ENCODE results near the gene CPEB2. TPM values are rescaled to one million over a fixed set of nuclear protein-coding genes. Genes with fewer than 3 reads are reported as not detected.

Gene CPEB2
- total RNA-seq (10 to 100 TPM in 5 of 9 donors, 1 to 10 TPM in 4; 6.2 to 15.8 (median 10.8) TPM), polyA plus RNA-seq (1 to 10 TPM; 3.2 to 6.2 (median 5.9) TPM)
- long read RNA-seq, donor 1, result 0 reads
- long read RNA-seq, donor 2, partial matches to known transcripts, result 24 of 24 reads
- long read RNA-seq, donor 2, other reads (novel, unspliced or antisense), result 0 of 24 reads
- long read RNA-seq, donor 3, full-length matches to known transcripts, result 3 of 3 reads
- long read RNA-seq, donor 3, partial matches to known transcripts, result 0 of 3 reads
- long read RNA-seq, donor 3, other reads (novel, unspliced or antisense), result 0 of 3 reads
- long read RNA-seq, donor 4, partial matches to known transcripts, result 0 of 1 reads
- long read RNA-seq, donor 4, other reads (novel, unspliced or antisense), result 1 of 1 reads
- long read RNA-seq, donor 5, full-length matches to known transcripts, result 2 of 3 reads
- long read RNA-seq, donor 5, partial matches to known transcripts, result 0 of 3 reads
- long read RNA-seq, donor 5, other reads (novel, unspliced or antisense), result 1 of 3 reads
- long read RNA-seq, donor 6, result 0 reads
- long read RNA-seq, donor 7, result 0 reads
- long read RNA-seq, donor 8, full-length matches to known transcripts, result 3 of 3 reads
- long read RNA-seq, donor 8, partial matches to known transcripts, result 0 of 3 reads
- long read RNA-seq, donor 8, other reads (novel, unspliced or antisense), result 0 of 3 reads
- long read RNA-seq, donor 9, result 0 reads
- long read RNA-seq, donor 10, partial matches to known transcripts, result 0 of 1 reads
- long read RNA-seq, donor 10, other reads (novel, unspliced or antisense), result 0 of 1 reads

DNA sequence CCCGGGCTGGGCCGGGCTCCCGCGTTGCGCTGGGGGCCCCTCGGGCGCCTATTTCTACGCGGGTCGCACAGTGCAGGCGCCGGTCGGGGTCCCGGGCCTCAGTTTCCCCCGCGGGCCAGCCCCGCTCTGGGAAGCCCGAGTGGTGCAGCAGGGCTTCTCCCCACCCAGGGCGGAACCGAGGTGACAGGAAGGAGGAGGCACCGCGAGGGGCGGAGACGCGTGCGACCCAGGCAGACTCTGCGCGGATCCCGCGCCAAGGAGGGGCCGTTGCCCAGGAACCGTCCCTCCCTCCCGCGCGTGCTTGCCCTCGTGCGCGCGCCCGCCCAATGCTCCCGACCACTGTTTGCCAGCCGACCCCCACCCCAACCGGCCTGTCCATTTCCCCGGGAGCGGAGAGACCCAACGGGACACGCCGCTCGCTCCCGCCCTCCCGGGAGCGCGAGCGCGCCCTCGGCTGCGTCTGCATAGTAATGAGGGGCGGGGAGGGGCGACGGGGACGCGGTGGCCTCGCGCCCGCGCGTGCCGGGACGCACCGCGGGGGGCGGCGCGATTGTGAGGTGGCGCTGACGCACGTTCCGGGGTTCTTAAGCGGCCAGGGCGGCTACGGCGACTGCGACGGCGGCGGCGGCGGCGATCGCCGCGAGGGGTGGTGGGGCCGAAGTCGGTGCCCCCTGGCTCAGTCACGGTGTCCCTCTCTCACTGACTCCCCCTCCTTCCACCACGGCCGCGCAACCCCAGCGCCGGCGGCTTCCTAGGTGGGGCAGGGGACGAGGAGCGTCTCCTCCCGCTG is at the start of gene CPEB2:
CPEB2 (plus strand) TSS at position 613 of the 790 bp plus-strand sequence. CDS start 193 bp downstream, outside the sequence.
- Histone ChIP-seq H3K27ac (peak within 1 kb of the TSS; percentile 91 to 100 (median 100)), H3K4me1 (replicated peaks in 1 of 2) (peaks cover 14 to 24% of the 10 kb centered on the region in 2 donors), H3K4me3 (peak within 1 kb of the TSS; percentile 71 to 93 (median 88)), H3K36me3 (replicated peaks in 1 of 2) (no peaks in the 10 kb centered on the region), H3K27me3 (no peaks in the 10 kb centered on the region), H3K9me3 (replicated peaks in 1 of 3) (no peaks in the 10 kb centered on the region)
- TF ChIP-seq, protein P1, sequence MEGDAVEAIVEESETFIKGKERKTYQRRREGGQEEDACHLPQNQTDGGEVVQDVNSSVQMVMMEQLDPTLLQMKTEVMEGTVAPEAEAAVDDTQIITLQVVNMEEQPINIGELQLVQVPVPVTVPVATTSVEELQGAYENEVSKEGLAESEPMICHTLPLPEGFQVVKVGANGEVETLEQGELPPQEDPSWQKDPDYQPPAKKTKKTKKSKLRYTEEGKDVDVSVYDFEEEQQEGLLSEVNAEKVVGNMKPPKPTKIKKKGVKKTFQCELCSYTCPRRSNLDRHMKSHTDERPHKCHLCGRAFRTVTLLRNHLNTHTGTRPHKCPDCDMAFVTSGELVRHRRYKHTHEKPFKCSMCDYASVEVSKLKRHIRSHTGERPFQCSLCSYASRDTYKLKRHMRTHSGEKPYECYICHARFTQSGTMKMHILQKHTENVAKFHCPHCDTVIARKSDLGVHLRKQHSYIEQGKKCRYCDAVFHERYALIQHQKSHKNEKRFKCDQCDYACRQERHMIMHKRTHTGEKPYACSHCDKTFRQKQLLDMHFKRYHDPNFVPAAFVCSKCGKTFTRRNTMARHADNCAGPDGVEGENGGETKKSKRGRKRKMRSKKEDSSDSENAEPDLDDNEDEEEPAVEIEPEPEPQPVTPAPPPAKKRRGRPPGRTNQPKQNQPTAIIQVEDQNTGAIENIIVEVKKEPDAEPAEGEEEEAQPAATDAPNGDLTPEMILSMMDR (IDR thresholded peaks at IDR 0.05), result peak in 2 of 6 experiments; percentile 7 to 9
- peak; percentile 97 to 99 for TF ChIP-seq POLR2A (IDR thresholded peaks at IDR 0.05)
- intact Hi-C loops (cut with DNase I), result loop anchor here in 1 of 2 donors (10.0 kb wide), 1 partner anchor 1347 kb away; no protein-coding TSS in a partner anchor
- peak; percentile 94 to 97 (median 96) for DNase-seq
- 0% methylated on average over 97 to 104 of the region's 104 CpGs; no CpG with 5 or more reads in 2 of the 4 donors for WGBS, 4 donors

DNA sequence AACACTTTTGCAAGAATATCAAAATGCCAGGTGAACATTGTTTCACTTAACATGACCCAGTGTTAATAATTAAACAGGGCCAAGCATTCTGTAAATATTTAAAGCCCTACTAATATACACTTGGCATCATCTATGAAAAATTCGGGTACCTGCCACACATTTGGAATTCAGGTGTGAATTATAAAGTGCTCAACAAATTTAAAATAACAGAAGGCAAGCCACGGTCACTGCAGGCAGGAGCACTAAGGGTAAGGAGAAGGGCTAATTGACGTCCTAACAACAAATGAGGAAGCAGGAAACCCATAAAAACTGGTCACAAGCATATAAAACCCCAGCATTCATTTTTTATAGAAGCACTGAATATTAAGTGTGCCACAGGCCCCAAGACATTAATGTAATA is 43.8 kb upstream of the CPEB2 start:
- no peak for TF ChIP-seq POLR2A (IDR thresholded peaks at IDR 0.05)
- TF ChIP-seq, protein P1 (IDR thresholded peaks at IDR 0.05), result no peak
- WGBS, 4 donors, result 61 to 72% (median 62%) methylated on average over 3 of the region's 3 CpGs
- no peaks in the 10 kb centered on the region for H3K27me3 ChIP-seq
- H3K4me1 ChIP-seq (replicated peaks in 1 of 2), result no peaks in the 10 kb centered on the region
- intact Hi-C loops (cut with DNase I), result no loop called here
- no peaks in the 10 kb centered on the region for H3K9me3 ChIP-seq (replicated peaks in 1 of 3)
- H3K4me3 ChIP-seq, result no peak overlapping the region
- H3K36me3 ChIP-seq (replicated peaks in 1 of 2), result no peaks in the 10 kb centered on the region
- no peak overlapping the region for H3K27ac ChIP-seq
- DNase-seq, result no peak

DNA sequence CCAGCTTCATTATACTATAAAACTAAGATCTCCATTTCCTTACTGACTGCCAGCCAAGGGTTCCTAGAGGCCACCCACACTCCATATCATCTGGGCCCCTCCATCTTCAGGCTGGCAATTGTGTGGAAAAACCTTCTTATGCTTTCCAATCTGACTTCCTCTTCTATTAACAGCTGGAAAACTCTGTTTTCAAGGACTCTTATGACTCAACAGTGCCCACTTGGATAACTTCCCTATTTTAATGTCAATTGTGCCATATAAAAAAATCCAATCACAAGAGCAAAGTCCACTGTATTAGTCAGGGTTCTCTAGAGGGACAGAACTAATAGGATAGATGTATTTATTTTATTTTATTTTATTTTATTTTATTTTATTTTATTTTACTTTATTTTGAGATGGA is 41.0 kb upstream of the CPEB2 start:
- H3K4me3 ChIP-seq, result no peak overlapping the region
- no peak for DNase-seq
- intact Hi-C loops (cut with DNase I), result no loop called here

More for the DNA sequence above, 41.0 kb upstream of the CPEB2 start:
- no peaks in the 10 kb centered on the region for H3K27me3 ChIP-seq
- no peak overlapping the region for H3K27ac ChIP-seq
- no peak for TF ChIP-seq POLR2A (IDR thresholded peaks at IDR 0.05)
- TF ChIP-seq, protein P1 (IDR thresholded peaks at IDR 0.05), result no peak
- no peaks in the 10 kb centered on the region for H3K36me3 ChIP-seq (replicated peaks in 1 of 2)
- no peaks in the 10 kb centered on the region for H3K9me3 ChIP-seq (replicated peaks in 1 of 3)
- H3K4me1 ChIP-seq (replicated peaks in 1 of 2), result no peaks in the 10 kb centered on the region

Data from adrenal gland (tissue), 19 donors.